ENCODE measurements around the gene BMAL2.

DNA sequence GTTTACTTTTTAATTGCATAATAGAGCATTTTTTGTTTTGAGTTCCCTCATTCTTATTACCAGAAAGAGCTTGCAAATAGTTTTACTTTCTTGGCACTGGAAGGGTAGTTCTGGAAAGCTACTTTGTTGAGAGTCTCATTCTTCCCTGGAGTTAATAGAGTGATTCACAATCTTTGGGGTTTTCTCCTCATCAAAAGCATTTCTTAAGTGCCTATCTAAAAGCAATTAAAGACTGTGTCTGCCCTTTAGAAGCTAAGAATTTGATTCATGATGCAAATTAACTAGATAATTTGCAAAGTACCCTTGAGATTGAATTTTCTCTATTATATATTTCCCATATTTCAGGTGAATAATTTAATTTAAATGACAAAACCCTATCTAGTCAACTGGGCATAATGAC, 8.1 kb upstream of the BMAL2 start:
- TF ChIP-seq, protein P1, sequence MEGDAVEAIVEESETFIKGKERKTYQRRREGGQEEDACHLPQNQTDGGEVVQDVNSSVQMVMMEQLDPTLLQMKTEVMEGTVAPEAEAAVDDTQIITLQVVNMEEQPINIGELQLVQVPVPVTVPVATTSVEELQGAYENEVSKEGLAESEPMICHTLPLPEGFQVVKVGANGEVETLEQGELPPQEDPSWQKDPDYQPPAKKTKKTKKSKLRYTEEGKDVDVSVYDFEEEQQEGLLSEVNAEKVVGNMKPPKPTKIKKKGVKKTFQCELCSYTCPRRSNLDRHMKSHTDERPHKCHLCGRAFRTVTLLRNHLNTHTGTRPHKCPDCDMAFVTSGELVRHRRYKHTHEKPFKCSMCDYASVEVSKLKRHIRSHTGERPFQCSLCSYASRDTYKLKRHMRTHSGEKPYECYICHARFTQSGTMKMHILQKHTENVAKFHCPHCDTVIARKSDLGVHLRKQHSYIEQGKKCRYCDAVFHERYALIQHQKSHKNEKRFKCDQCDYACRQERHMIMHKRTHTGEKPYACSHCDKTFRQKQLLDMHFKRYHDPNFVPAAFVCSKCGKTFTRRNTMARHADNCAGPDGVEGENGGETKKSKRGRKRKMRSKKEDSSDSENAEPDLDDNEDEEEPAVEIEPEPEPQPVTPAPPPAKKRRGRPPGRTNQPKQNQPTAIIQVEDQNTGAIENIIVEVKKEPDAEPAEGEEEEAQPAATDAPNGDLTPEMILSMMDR (IDR thresholded peaks at IDR 0.05), result no peak
- no peak for TF ChIP-seq POLR2A (IDR thresholded peaks at IDR 0.05)

Data from body of pancreas (tissue), 4 donors.